GM23338 (cell line): ENCODE measurements around the gene MIX23. TPM values are rescaled to one million over a fixed set of nuclear protein-coding genes. Genes with fewer than 3 reads are reported as not detected.

Experiments used
- CREB1 ChIP-seq: fragments of 250-450 bp; sonication (Bioruptor Pico); IDR thresholded peaks from 2 replicates; pipeline ENCODE4 v1.5.0; 2020; ENCODE audit warnings: low read depth, mild to moderate bottlenecking, moderate library complexity
- CTCF ChIP-seq, 2 experiments: fragments of 200-600 bp in 1 of 2; sonication (generic) in 1 of 2; conservative IDR thresholded peaks; 2 replicates each; pipeline versions ENCODE4 v1.5.1 to v1.6.1; 2016 to 2017; ENCODE audit warnings: antibody characterized with exemption in 2 of 2, low read depth in 2 of 2, mild to moderate bottlenecking in 2 of 2, moderate library complexity in 1 of 2
- ETS1 ChIP-seq: IDR thresholded peaks from 2 replicates; pipeline ENCODE4 v1.6.1; 2016; ENCODE audit warnings: antibody characterized with exemption
- EZH2 ChIP-seq: fragments of 200-600 bp; sonication (generic); IDR thresholded peaks from one replicate; pipeline ENCODE4 v1.8.0; 2017; ENCODE audit warnings: antibody characterized with exemption, mild to moderate bottlenecking, low read depth; ENCODE audit not compliant: unreplicated experiment
- EZH2phosphoT487 ChIP-seq: fragments of 200-600 bp; sonication (generic); IDR thresholded peaks from one replicate; pipeline ENCODE4 v1.8.1; 2018; ENCODE audit warnings: antibody characterized with exemption; ENCODE audit not compliant: unreplicated experiment
- JUNB ChIP-seq: IDR thresholded peaks from one replicate; pipeline ENCODE4 v1.6.1; 2016; ENCODE audit warnings: antibody characterized with exemption; ENCODE audit not compliant: unreplicated experiment
- NANOG ChIP-seq: IDR thresholded peaks from 2 replicates; pipeline ENCODE4 v1.6.1; 2016; ENCODE audit warnings: antibody characterized with exemption, borderline replicate concordance
- POLR2AphosphoS5 ChIP-seq: IDR thresholded peaks from 2 replicates; pipeline ENCODE4 v1.6.1; 2016; ENCODE audit warnings: antibody characterized with exemption, low read depth
- REST ChIP-seq: IDR thresholded peaks from one replicate; pipeline ENCODE4 v1.6.1; 2018; ENCODE audit warnings: antibody characterized with exemption; ENCODE audit not compliant: unreplicated experiment
- STAT1 ChIP-seq: IDR thresholded peaks from one replicate; pipeline ENCODE4 v1.6.1; 2016; ENCODE audit warnings: antibody characterized with exemption; ENCODE audit not compliant: unreplicated experiment
- ZNF114 ChIP-seq: fragments of 250-450 bp; sonication (Bioruptor Pico); IDR thresholded peaks from 2 replicates; pipeline ENCODE4 v1.5.0; 2020; ENCODE audit warnings: mild to moderate bottlenecking, moderate library complexity
- ZNF331 ChIP-seq: fragments of 250-450 bp; sonication (Bioruptor Pico); IDR thresholded peaks from 2 replicates; pipeline ENCODE4 v1.5.0; 2020; ENCODE audit warnings: low read depth, mild to moderate bottlenecking, moderate library complexity
- polyA plus RNA-seq: library from polyadenylated mRNA; unstranded; fragments of >200 nt; fragmentation: Nextera tagmentation; extraction: Ambion mirVana; gene quantifications from 2 replicates; pipeline ENCODE4 v1.2.1, GENCODE V29; 2016
- total RNA-seq: library from RNA; depleted of rRNA; stranded (reverse); fragments of >200 nt; shearing (Covaris generic); gene quantifications from 2 replicates; pipeline ENCODE4 v1.2.3, GENCODE V29; 2014

The MIX23 gene
- total and polyA plus RNA-seq, 2 experiments from 2014 or later: 57.7 to 146 TPM

- TF ChIP-seq REST (no peak), EZH2 (no peak), STAT1 (no peak), POLR2AphosphoS5 (no peak), CTCF (conservative IDR thresholded peaks at IDR 0.05; ENCODE audit: low read depth in 2 of 2) (no peak), NANOG (no peak), ZNF114 (CRISPR knock-in tag) (no peak), CREB1 (no peak), JUNB (no peak), ZNF331 (CRISPR knock-in tag) (no peak), EZH2phosphoT487 (no peak), ETS1 (no peak)
Observed at GRCh38 chr3:122322095-122323075, 60.6 kb downstream of the MIX23 start (continued).
